A172 (cell line): ENCODE measurements around the gene BHLHE23. TPM values are rescaled to one million over a fixed set of nuclear protein-coding genes. Genes with fewer than 3 reads are reported as not detected.

Experiments
- DNase-seq: peaks from one replicate; pipeline ENCODE4 v3.0.0-alpha.2; 2015; ENCODE audit warnings: low spot score
- total RNA-seq: library from RNA; depleted of rRNA; stranded (reverse); fragments of >200 nt; shearing (Covaris generic); gene quantifications from 2 replicates; pipeline ENCODE4 v1.2.3, GENCODE V29; 2014; rRNA removed

Gene BHLHE23
- not detected in 2 replicates for total RNA-seq

- DNase-seq = no peak
Measured at GRCh38 chr20:63006540-63007359, at the start of gene BHLHE23. Gene BHLHE23 (minus strand): TSS chr20:63006964. CDS start chr20:63006774, 190 bp downstream.

GRCh38 chr20:63055575-63056235 is 48.9 kb upstream of the BHLHE23 start:
- no peak for DNase-seq

GRCh38 chr20:63054681-63055240 is 48.0 kb upstream of the BHLHE23 start:
- no peak for DNase-seq

GRCh38 chr20:63054103-63054474 is 47.3 kb upstream of the BHLHE23 start:
- no peak for DNase-seq

- no peak for DNase-seq
Measured at GRCh38 chr20:63053432-63054102, 46.8 kb upstream of the BHLHE23 start.

GRCh38 chr20:63052571-63053431 is 46.0 kb upstream of the BHLHE23 start:
- DNase-seq = no peak

GRCh38 chr20:63051911-63052310 is 45.1 kb upstream of the BHLHE23 start:
- DNase-seq = no peak

- no peak for DNase-seq
Measured at GRCh38 chr20:63051186-63051860, 44.6 kb upstream of the BHLHE23 start.

- no peak for DNase-seq
Measured at GRCh38 chr20:63050406-63050805, 43.6 kb upstream of the BHLHE23 start.

- no peak for DNase-seq
Measured at GRCh38 chr20:63049561-63050221, 42.9 kb upstream of the BHLHE23 start.

- DNase-seq = no peak
Measured at GRCh38 chr20:63049191-63049518, 42.4 kb upstream of the BHLHE23 start.

- DNase-seq = no peak
Measured at GRCh38 chr20:63048516-63049190, 41.9 kb upstream of the BHLHE23 start.

GRCh38 chr20:63047946-63048345 is 41.2 kb upstream of the BHLHE23 start:
- DNase-seq = no peak

GRCh38 chr20:63047267-63047666 is 40.5 kb upstream of the BHLHE23 start:
- DNase-seq = no peak

GRCh38 chr20:63046841-63047240 is 40.1 kb upstream of the BHLHE23 start:
- no peak for DNase-seq

GRCh38 chr20:63045991-63046390 is 39.2 kb upstream of the BHLHE23 start:
- DNase-seq = no peak

- DNase-seq = no peak
Measured at GRCh38 chr20:63045401-63045800, 38.6 kb upstream of the BHLHE23 start.

- no peak for DNase-seq
Measured at GRCh38 chr20:63044605-63045004, 37.8 kb upstream of the BHLHE23 start.

- DNase-seq = no peak
Measured at GRCh38 chr20:63044204-63044600, 37.4 kb upstream of the BHLHE23 start.
